K562 (cell line): Measurements from ENCODE around the gene PDK1. TPM values are rescaled to one million over a fixed set of nuclear protein-coding genes. Genes with fewer than 3 reads are reported as not detected.

Experiments used
- BRCA1 ChIP-seq, 2 experiments: fragments of 450-650 bp in 1 of 2; sonication (generic) in 1 of 2; formaldehyde crosslinking in 1 of 2; IDR thresholded peaks; 2 replicates each; pipeline versions ENCODE4 v1.5.0 to v1.6.1; 2017 to 2020; ENCODE audit warnings: mild to moderate bottlenecking in 1 of 2, missing genetic modification reagents in 1 of 2
- CBFA2T2 ChIP-seq: fragments of 450-650 bp; conservative IDR thresholded peaks from 2 replicates; pipeline ENCODE4 v1.6.1; 2017; ENCODE audit warnings: mild to moderate bottlenecking
- ETV6 ChIP-seq, 3 experiments: fragments of 150-350 bp in 1 of 3; sonication (generic) in 1 of 3; formaldehyde crosslinking in 1 of 3; IDR thresholded peaks; 2 replicates each; pipeline versions ENCODE4 v1.6.1 to v1.8.0; 2014 to 2022; ENCODE audit warnings: borderline replicate concordance in 2 of 3, low read depth in 2 of 3, antibody characterized with exemption in 1 of 3, low read length in 1 of 3, mild to moderate bottlenecking in 1 of 3, missing genetic modification reagents in 1 of 3
- FOXJ2 ChIP-seq: fragments of 200-800 bp; sonication (Bioruptor generic); IDR thresholded peaks from 2 replicates; pipeline ENCODE4 v1.6.1; 2016; ENCODE audit warnings: missing genetic modification characterization, missing compliant biosample characterization
- GTF2E2 ChIP-seq: fragments of 200-800 bp; sonication (Bioruptor generic); IDR thresholded peaks from 2 replicates; pipeline ENCODE4 v1.6.1; 2016; ENCODE audit warnings: missing genetic modification characterization, missing compliant biosample characterization
- HLTF ChIP-seq: fragments of 450-650 bp; IDR thresholded peaks from 2 replicates; pipeline ENCODE4 v1.6.1; 2016
- NCOA1 ChIP-seq: fragments of 450-650 bp; IDR thresholded peaks from 2 replicates; pipeline ENCODE4 v1.6.1; 2016; ENCODE audit warnings: low read depth
- NCOA2 ChIP-seq, 2 experiments: fragments of 450-650 bp; IDR thresholded peaks; 2 replicates each; pipeline ENCODE4 v1.6.1; 2018; ENCODE audit warnings: mild to moderate bottlenecking in 2 of 2, moderate library complexity in 1 of 2; ENCODE audit not compliant: partially characterized antibody in 2 of 2
- POLR2AphosphoS2 ChIP-seq: IDR thresholded peaks from 2 replicates; pipeline ENCODE4 v1.6.1; 2012; ENCODE audit warnings: low read length, improper control_type of control experiment
- PTBP1 ChIP-seq: fragments of 200-400 bp; formaldehyde crosslinking; IDR thresholded peaks from 2 replicates; pipeline ENCODE4 v1.6.1; 2017; ENCODE audit warnings: low read depth, low read length
- RBFOX2 ChIP-seq: fragments of 200-400 bp; formaldehyde crosslinking; IDR thresholded peaks from 2 replicates; pipeline ENCODE4 v1.6.1; 2017; ENCODE audit warnings: low read depth, mild to moderate bottlenecking, low read length, moderate library complexity
- RFX7 ChIP-seq: fragments of 250-450 bp; sonication (Bioruptor Pico); IDR thresholded peaks from 2 replicates; pipeline ENCODE4 v1.5.1; 2021; ENCODE audit warnings: mild to moderate bottlenecking
- SIN3A ChIP-seq, 2 experiments: fragments of 150-350 bp in 1 of 2; IDR thresholded peaks; 2 replicates each; pipeline ENCODE4 v1.6.1; 2011 to 2016; ENCODE audit warnings: borderline replicate concordance in 2 of 2, low read depth in 2 of 2, low read length in 2 of 2, mild to moderate bottlenecking in 2 of 2, moderate library complexity in 2 of 2; ENCODE audit not compliant: control insufficient read depth in 1 of 2
- SIRT6 ChIP-seq: IDR thresholded peaks from one replicate; pipeline ENCODE4 v1.6.1; 2012; ENCODE audit warnings: low read depth, mild to moderate bottlenecking, control low read depth, inconsistent platforms, low read length, moderate library complexity
- TARDBP ChIP-seq: fragments of 450-650 bp; IDR thresholded peaks from 2 replicates; pipeline ENCODE4 v1.6.1; 2016
- TRIM28 ChIP-seq: fragments of 450-650 bp; IDR thresholded peaks from 2 replicates; pipeline ENCODE4 v1.6.1; 2017
- ZBTB17 ChIP-seq: fragments of 450-650 bp; formaldehyde crosslinking; IDR thresholded peaks from 2 replicates; pipeline ENCODE4 v1.4.0; 2020; ENCODE audit warnings: mild to moderate bottlenecking
- ZNF165 ChIP-seq: fragments of 250-450 bp; sonication (Bioruptor Pico); IDR thresholded peaks from 2 replicates; pipeline ENCODE4 v1.4.0; 2020; ENCODE audit warnings: borderline replicate concordance
- ZNF311 ChIP-seq: fragments of 250-450 bp; sonication (Bioruptor Pico); IDR thresholded peaks from 2 replicates; pipeline ENCODE4 v1.4.0; 2020; ENCODE audit warnings: mild to moderate bottlenecking, moderate library complexity
- ZNF586 ChIP-seq: fragments of 450-650 bp; formaldehyde crosslinking; conservative IDR thresholded peaks from 2 replicates; pipeline ENCODE4 v1.4.0; 2020; ENCODE audit warnings: mild to moderate bottlenecking, moderate library complexity
- polyA plus RNA-seq, 8 experiments: library from polyadenylated mRNA; depleted of rRNA in 4 of 8; stranded (reverse) in 5 of 8; unstranded in 3 of 8; fragments of >200 nt; fragmentation: Nextera tagmentation in 2 of 8; fragmentation: Illumina TruSeq in 1 of 8; extraction: Ambion mirVana in 2 of 8; extraction: Trizol in 1 of 8; gene quantifications; 2 replicates each; pipeline versions ENCODE4 v1.2.1 to v1.2.3, GENCODE V29; 2011 to 2014; ENCODE audit warnings: inconsistent platforms in 1 of 8, missing spikeins in 1 of 8
- total RNA-seq, 7 experiments: library from RNA; depleted of rRNA in 6 of 7; stranded (reverse); fragments of >200 nt in 6 of 7; fragmentation: Illumina TruSeq in 2 of 7; extraction: Trizol in 2 of 7; gene quantifications; 2 replicates each; pipeline versions ENCODE4 v1.2.1 to v1.2.3, GENCODE V29; 2011 to 2021; ENCODE audit warnings: low replicate concordance in 1 of 7
- TF ChIP-seq, protein P1 (sequence below), 2 experiments: IDR thresholded peaks in 1 of 2; conservative IDR thresholded peaks in 1 of 2; 2 replicates each; pipeline ENCODE4 v1.6.1; 2016; ENCODE audit warnings: low read depth in 2 of 2, mild to moderate bottlenecking in 1 of 2, missing compliant biosample characterization in 1 of 2, missing genetic modification characterization in 1 of 2, moderate library complexity in 1 of 2
- TF ChIP-seq, protein P2 (sequence below): fragments of 250-450 bp; sonication (Bioruptor Pico); IDR thresholded peaks from 2 replicates; pipeline ENCODE4 v1.9.0; 2021; ENCODE audit warnings: mild to moderate bottlenecking
- TF ChIP-seq, protein P3 (sequence below): sonication (generic); IDR thresholded peaks from 2 replicates; pipeline ENCODE4 v1.6.1; 2016
- TF ChIP-seq, protein P4 (sequence below): sonication (generic); formaldehyde crosslinking; IDR thresholded peaks from 2 replicates; pipeline ENCODE4 v1.8.1; 2023; ENCODE audit warnings: mild to moderate bottlenecking, missing genetic modification reagents

PDK1 gene
- total and polyA plus RNA-seq, 9 of the 15 experiments (the other 6 are each of a cell fraction or from before 2014, with no cell fraction given), result 3.5 to 176 (median 13.9) TPM

DNA sequence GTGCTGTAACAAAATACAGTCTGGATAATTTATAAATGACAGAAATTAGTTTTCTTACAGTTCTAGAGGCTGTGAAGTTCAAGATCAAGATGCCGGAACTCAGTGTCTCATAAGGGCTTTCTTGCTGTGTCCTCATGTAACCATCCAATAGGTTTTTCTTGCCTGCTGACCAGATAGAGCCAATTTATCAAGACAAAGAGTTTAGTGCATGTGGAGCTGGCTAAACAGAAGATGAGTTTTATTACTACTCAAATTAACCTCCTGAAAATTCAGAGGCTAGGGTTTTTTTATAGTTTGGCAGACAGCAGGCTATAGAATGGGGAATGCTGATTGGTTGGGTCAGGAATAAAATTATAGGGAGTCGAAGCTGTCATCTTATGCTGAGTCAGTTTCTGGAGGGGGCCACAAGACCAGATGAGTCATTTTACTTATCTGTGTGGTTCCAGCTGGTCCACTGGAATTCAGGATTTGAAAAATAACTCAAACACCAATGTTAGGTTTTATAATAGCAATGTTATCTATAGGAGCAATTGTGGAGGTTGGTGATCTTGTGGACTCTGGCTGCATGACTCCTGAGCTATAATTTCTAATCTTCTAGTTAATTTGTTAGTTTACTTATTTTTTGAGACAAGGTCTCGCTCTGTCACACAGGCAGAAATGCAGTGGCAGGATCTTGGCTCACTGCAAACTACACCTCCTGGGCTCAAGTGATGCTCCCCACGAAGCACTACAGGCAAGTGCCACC, 3.2 kb upstream of the PDK1 start (continued):
- no peak for TF ChIP-seq GTF2E2
- TF ChIP-seq ZBTB17 (CRISPR knock-in tag), result no peak
- TF ChIP-seq NCOA2 (IDR thresholded peaks at IDR 0.05; ENCODE audit: partially characterized antibody in 2 of 2), result peak in 1 of 2 experiments; percentile 61
- TF ChIP-seq SIRT6, result no peak
- TF ChIP-seq RBFOX2, result no peak
- TF ChIP-seq, protein P1, sequence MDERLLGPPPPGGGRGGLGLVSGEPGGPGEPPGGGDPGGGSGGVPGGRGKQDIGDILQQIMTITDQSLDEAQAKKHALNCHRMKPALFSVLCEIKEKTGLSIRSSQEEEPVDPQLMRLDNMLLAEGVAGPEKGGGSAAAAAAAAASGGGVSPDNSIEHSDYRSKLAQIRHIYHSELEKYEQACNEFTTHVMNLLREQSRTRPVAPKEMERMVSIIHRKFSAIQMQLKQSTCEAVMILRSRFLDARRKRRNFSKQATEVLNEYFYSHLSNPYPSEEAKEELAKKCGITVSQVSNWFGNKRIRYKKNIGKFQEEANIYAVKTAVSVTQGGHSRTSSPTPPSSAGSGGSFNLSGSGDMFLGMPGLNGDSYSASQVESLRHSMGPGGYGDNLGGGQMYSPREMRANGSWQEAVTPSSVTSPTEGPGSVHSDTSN (CRISPR knock-in tag; IDR thresholded peaks at IDR 0.05; ENCODE audit: low read depth), result no peak
- TF ChIP-seq, protein P1 (tag; conservative IDR thresholded peaks at IDR 0.05; ENCODE audit: low read depth), result peak; percentile 79
- no peak for TF ChIP-seq FOXJ2 (tag)
- TF ChIP-seq, protein P2, sequence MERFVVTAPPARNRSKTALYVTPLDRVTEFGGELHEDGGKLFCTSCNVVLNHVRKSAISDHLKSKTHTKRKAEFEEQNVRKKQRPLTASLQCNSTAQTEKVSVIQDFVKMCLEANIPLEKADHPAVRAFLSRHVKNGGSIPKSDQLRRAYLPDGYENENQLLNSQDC (CRISPR knock-in tag), result no peak
- TF ChIP-seq TARDBP, result 0 out of 2 replicates have a peak, but pooled peaks have one; percentile 32
- no peak for TF ChIP-seq POLR2AphosphoS2
- TF ChIP-seq ETV6 (IDR thresholded peaks at IDR 0.05; ENCODE audit: borderline replicate concordance in 1 of 2, low read depth in 2 of 2, low read length in 1 of 2), result 0 out of 4 replicates have a peak, but pooled peaks of 1 of the 2 experiments have one; percentile 32
- TF ChIP-seq ETV6 (CRISPR knock-in tag; IDR thresholded peaks at IDR 0.05; ENCODE audit: borderline replicate concordance), result no peak
- no peak for TF ChIP-seq SIN3A (IDR thresholded peaks at IDR 0.05; ENCODE audit: borderline replicate concordance in 2 of 2, control insufficient read depth in 1 of 2, low read depth in 2 of 2, low read length in 2 of 2)
- TF ChIP-seq RFX7, result no peak
- TF ChIP-seq, protein P3, sequence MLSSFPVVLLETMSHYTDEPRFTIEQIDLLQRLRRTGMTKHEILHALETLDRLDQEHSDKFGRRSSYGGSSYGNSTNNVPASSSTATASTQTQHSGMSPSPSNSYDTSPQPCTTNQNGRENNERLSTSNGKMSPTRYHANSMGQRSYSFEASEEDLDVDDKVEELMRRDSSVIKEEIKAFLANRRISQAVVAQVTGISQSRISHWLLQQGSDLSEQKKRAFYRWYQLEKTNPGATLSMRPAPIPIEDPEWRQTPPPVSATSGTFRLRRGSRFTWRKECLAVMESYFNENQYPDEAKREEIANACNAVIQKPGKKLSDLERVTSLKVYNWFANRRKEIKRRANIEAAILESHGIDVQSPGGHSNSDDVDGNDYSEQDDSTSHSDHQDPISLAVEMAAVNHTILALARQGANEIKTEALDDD, result peak; percentile 85
- TF ChIP-seq HLTF, result no peak
- TF ChIP-seq NCOA1, result peak; percentile 92
- TF ChIP-seq PTBP1, result no peak
- TF ChIP-seq, protein P4, sequence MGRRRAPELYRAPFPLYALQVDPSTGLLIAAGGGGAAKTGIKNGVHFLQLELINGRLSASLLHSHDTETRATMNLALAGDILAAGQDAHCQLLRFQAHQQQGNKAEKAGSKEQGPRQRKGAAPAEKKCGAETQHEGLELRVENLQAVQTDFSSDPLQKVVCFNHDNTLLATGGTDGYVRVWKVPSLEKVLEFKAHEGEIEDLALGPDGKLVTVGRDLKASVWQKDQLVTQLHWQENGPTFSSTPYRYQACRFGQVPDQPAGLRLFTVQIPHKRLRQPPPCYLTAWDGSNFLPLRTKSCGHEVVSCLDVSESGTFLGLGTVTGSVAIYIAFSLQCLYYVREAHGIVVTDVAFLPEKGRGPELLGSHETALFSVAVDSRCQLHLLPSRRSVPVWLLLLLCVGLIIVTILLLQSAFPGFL, result no peak; the same call in 1 of the 2 replicates
- TF ChIP-seq BRCA1 (IDR thresholded peaks at IDR 0.05), result no peak
- TF ChIP-seq BRCA1 (CRISPR knock-in tag; IDR thresholded peaks at IDR 0.05), result no peak
- no peak for TF ChIP-seq ZNF586 (CRISPR knock-in tag)
- TF ChIP-seq ZNF165 (CRISPR knock-in tag), result no peak
- peak; percentile 97 for TF ChIP-seq CBFA2T2
- peak; percentile 78; the same call in 1 of the 2 replicates for TF ChIP-seq TRIM28
- TF ChIP-seq ZNF311 (CRISPR knock-in tag), result no peak
